SU-DHL-6 (cell line): ENCODE data around the gene SLC34A3.

Experiments
- H2AFZ ChIP-seq: fragments of 200-600 bp; sonication (generic); 2 replicates; pipeline ENCODE4 v1.6.1; 2014; ENCODE audit warnings: low read depth, mild to moderate bottlenecking, moderate library complexity, mixed read lengths, antibody characterized with exemption, low read length; ENCODE audit not compliant: severe bottlenecking
- H3F3A ChIP-seq: fragments of 200-600 bp; shearing (Covaris generic); 2 replicates; pipeline ENCODE4 v1.6.0; 2016; ENCODE audit warnings: antibody characterized with exemption, mild to moderate bottlenecking; ENCODE audit not compliant: insufficient read depth
- H3K27ac ChIP-seq: fragments of 200-600 bp; sonication (generic); 2 replicates; pipeline ENCODE4 v1.5.1; 2016; ENCODE audit warnings: low read depth, mild to moderate bottlenecking, low read length, moderate library complexity, mixed read lengths
- H3K27me3 ChIP-seq: fragments of 200-600 bp; sonication (generic), shearing (Covaris generic); 2 replicates; pipeline ENCODE4 v1.6.0; 2014; ENCODE audit warnings: mild to moderate bottlenecking, low read length
- H3K36me3 ChIP-seq: fragments of 200-600 bp; sonication (generic); 2 replicates; pipeline ENCODE4 v1.6.1; 2014; ENCODE audit warnings: mild to moderate bottlenecking, low read length, mixed read lengths
- H3K4me2 ChIP-seq: fragments of 300-600, 200-600 bp; shearing (Covaris generic), sonication (generic); 2 replicates; pipeline ENCODE4 v1.6.0; 2014; ENCODE audit warnings: low read length, low read depth, mild to moderate bottlenecking; ENCODE audit not compliant: poor library complexity, severe bottlenecking
- H3K4me3 ChIP-seq: fragments of 200-600 bp; sonication (generic); 2 replicates; pipeline ENCODE4 v1.5.1; 2014; ENCODE audit warnings: antibody characterized with exemption, low read length, mild to moderate bottlenecking, mixed read lengths; ENCODE audit not compliant: insufficient read depth, poor library complexity, severe bottlenecking
- H3K79me2 ChIP-seq: fragments of 200-600 bp; sonication (generic); 2 replicates; pipeline ENCODE4 v1.6.1; 2014; ENCODE audit warnings: mild to moderate bottlenecking, low read length, moderate library complexity; ENCODE audit not compliant: insufficient read depth
- H3K9ac ChIP-seq: fragments of 200-600 bp; sonication (generic); 2 replicates; pipeline ENCODE4 v1.7.0; 2014; ENCODE audit warnings: mild to moderate bottlenecking, low read length
- H3K9me2 ChIP-seq: fragments of 200-600 bp; sonication (generic); replicated peaks from 2 replicates; pipeline ENCODE4 v1.6.1; 2014; ENCODE audit warnings: low read length; ENCODE audit not compliant: insufficient read depth
- H3K9me3 ChIP-seq: fragments of 200-600 bp; sonication (generic); 2 replicates; pipeline ENCODE4 v1.6.1; 2014; ENCODE audit warnings: low read length, mixed read lengths; ENCODE audit not compliant: insufficient read depth
- H4K20me1 ChIP-seq: fragments of 200-600 bp; sonication (generic); 2 replicates; pipeline ENCODE4 v1.6.1; 2014; ENCODE audit warnings: low read depth, mild to moderate bottlenecking, antibody characterized with exemption, low read length, moderate library complexity, mixed read lengths
- CTCF ChIP-seq: fragments of 200-600 bp; sonication (generic); IDR thresholded peaks from one replicate; pipeline ENCODE4 v1.5.1; 2017; ENCODE audit warnings: antibody characterized with exemption, mild to moderate bottlenecking, low read length, moderate library complexity; ENCODE audit not compliant: insufficient read depth, poor library complexity, severe bottlenecking
- EZH2phosphoT487 ChIP-seq: fragments of 200-600 bp; sonication (generic), shearing (Covaris generic); conservative IDR thresholded peaks from 2 replicates; pipeline ENCODE4 v1.6.1; 2018; ENCODE audit warnings: mild to moderate bottlenecking, antibody characterized with exemption, low read length, moderate library complexity, mixed read lengths

SLC34A3 gene

DNA sequence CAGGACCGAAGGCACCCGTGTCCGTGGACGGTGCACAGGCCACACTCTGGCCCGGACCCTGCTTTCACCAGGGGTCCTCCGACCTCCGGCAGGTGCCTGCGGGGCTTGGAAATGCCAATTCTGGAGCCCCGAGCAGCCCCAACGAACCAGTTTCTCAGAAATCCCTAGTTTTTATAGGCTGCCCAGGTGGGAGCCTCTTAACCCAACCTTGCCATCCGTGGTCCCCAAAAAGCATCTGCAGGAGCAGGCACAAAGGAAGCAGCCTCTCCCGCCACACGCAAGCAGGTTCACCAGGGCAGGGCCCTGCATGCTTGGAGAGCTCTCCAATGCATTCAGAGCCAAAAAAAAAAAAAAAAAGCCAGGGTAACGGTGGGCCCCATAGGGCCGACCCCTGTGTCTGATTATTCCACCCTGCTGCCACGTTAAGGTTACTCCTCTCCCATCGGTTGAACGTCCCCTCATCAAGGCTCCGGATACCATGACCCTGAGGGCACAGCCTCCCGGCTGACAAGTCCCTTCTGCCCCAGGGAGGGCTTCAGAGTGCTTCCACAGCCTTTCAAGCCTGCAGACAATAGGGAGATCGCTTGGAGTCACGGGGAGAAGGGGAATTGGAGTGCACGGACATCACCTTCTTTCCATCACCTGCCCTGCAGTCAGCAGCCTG lies 29.4 kb upstream of the SLC34A3 start:
- no peaks in the 10 kb centered on the region for H3K9me2 ChIP-seq
- peaks cover 12% of the 10 kb centered on the region for H3F3A ChIP-seq
- H3K79me2 ChIP-seq = peaks cover 23% of the 10 kb centered on the region
- H3K9me3 ChIP-seq = no peaks in the 10 kb centered on the region
- H3K36me3 ChIP-seq = no peaks in the 10 kb centered on the region
- no peaks in the 10 kb centered on the region for H4K20me1 ChIP-seq
- no peaks in the 10 kb centered on the region for H3K27me3 ChIP-seq
- peak overlapping the region; percentile 80 for H3K9ac ChIP-seq
- H2AFZ ChIP-seq = no peak overlapping the region
- no peak for TF ChIP-seq EZH2phosphoT487
- TF ChIP-seq CTCF = no peak
- peak overlapping the region; percentile 62 for H3K27ac ChIP-seq
- peak overlapping the region; percentile 69 for H3K4me2 ChIP-seq
- H3K4me3 ChIP-seq = peak overlapping the region; percentile 68

- Histone ChIP-seq H3K36me3 (no peaks in the 10 kb centered on the region), H3F3A (peaks cover 12% of the 10 kb centered on the region), H3K4me3 (no peak overlapping the region), H3K9me2 (no peaks in the 10 kb centered on the region), H3K9ac (0 out of 2 replicates have a peak overlapping the region, but pooled peaks have one; percentile 2), H2AFZ (no peak overlapping the region), H3K27ac (peak overlapping the region; percentile 8; the same call in 1 of the 2 replicates), H3K4me2 (peak overlapping the region; percentile 32), H3K9me3 (no peaks in the 10 kb centered on the region), H3K27me3 (no peaks in the 10 kb centered on the region), H4K20me1 (no peaks in the 10 kb centered on the region), H3K79me2 (peaks cover 31% of the 10 kb centered on the region)
- no peak for TF ChIP-seq CTCF
- no peak for TF ChIP-seq EZH2phosphoT487
These were observed 27.7 kb upstream of the SLC34A3 start for GRCh38 chr9:137202966-137203365.

DNA sequence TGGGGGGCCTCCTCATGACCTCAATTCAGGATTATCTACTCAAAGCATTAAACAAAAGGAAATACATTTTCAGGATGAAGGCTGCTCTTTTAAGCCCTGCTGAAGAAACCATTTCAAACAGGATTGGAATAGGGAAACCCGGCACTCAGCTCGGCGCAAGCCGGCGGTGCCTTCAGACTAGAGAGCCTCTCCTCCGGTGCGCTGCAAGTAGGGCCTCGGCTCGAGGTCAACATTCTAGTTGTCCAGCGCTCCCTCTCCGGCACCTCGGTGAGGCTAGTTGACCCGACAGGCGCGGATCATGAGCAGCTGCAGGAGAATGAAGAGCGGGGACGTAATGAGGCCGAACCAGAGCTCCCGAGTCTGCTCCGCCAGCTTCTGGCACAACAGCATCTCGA lies 26.0 kb upstream of the SLC34A3 start:
- H3F3A ChIP-seq = peaks cover 12% of the 10 kb centered on the region
- no peaks in the 10 kb centered on the region for H4K20me1 ChIP-seq
- H3K27me3 ChIP-seq = no peaks in the 10 kb centered on the region
- H3K9me3 ChIP-seq = no peaks in the 10 kb centered on the region
- TF ChIP-seq CTCF (no peak), EZH2phosphoT487 (no peak)
- H3K36me3 ChIP-seq = no peaks in the 10 kb centered on the region
- peaks cover 31% of the 10 kb centered on the region for H3K79me2 ChIP-seq
- H2AFZ ChIP-seq = no peak overlapping the region
- peak overlapping the region; percentile 99 for H3K9ac ChIP-seq
- H3K9me2 ChIP-seq = no peaks in the 10 kb centered on the region
- peak overlapping the region; percentile 69 for H3K4me3 ChIP-seq
- H3K27ac ChIP-seq = no peak overlapping the region
- H3K4me2 ChIP-seq = peak overlapping the region; percentile 78
